A549 (cell line): ENCODE data around the gene HINT1. TPM values are rescaled to one million over a fixed set of nuclear protein-coding genes. Genes with fewer than 3 reads are reported as not detected.

Experiments
- ATAC-seq, 2 experiments: fragments of 200-7000 bp in 1 of 2; fragments of >200 bp in 1 of 2; cut with Nextera tagmentation in 1 of 2; cut with Tn5 transposase in 1 of 2; 3 replicates each; pipeline versions ENCODE4 v1.8.0 to v1.9.1; 2018 to 2020; ENCODE audit warnings: mild to moderate bottlenecking in 1 of 2, moderate library complexity in 1 of 2
- CTCF ChIA-PET: fragments of 300-600 bp; sonication (Branson Sonifier 250); formaldehyde crosslinking; extraction: SDS; loops from one replicate; lab custom pipeline; 2021; ENCODE audit warnings: antibody characterized with exemption, inconsistent platforms; lab: Yijun Ruan, JAX
- POLR2A ChIA-PET: fragments of 350-600 bp; formaldehyde crosslinking; extraction: SDS; loops from one replicate; lab custom pipeline; 2021; ENCODE audit warnings: antibody characterized with exemption, inconsistent platforms; lab: Yijun Ruan, JAX
- DNase-seq, 2 experiments: peaks; one replicate each; pipeline versions ENCODE4 v3.0.0 to v3.0.0-alpha.2; 2011 to 2016; ENCODE audit warnings: low read depth in 1 of 2, low spot score in 1 of 2
- FAIRE-seq: peaks from 2 replicates; lab custom pipeline; 2011; peaks lifted over from hg19 to GRCh38; lab: Jason Lieb, UNC
- H3K27ac ChIP-seq, 2 experiments: fragments of >200 bp; sonication (Bioruptor Twin); formaldehyde crosslinking; 3 replicates each; pipeline ENCODE4 v1.5.1; 2016 to 2017
- H3K4me1 ChIP-seq: fragments of >200 bp; sonication (Bioruptor Twin); formaldehyde crosslinking; 3 replicates; pipeline ENCODE4 v1.6.1; 2016
- H3K4me2 ChIP-seq: fragments of >200 bp; sonication (Bioruptor Twin); formaldehyde crosslinking; 3 replicates; pipeline ENCODE4 v1.6.1; 2016
- H3K4me3 ChIP-seq: fragments of >200 bp; sonication (Bioruptor Twin); formaldehyde crosslinking; 3 replicates; pipeline ENCODE4 v1.5.1; 2016
- H3K9me3 ChIP-seq: fragments of >200 bp; sonication (Bioruptor Twin); formaldehyde crosslinking; 3 replicates; pipeline ENCODE4 v1.6.1; 2016
- CBX2 ChIP-seq: fragments of 200-600 bp; sonication (generic); IDR thresholded peaks from 2 replicates; pipeline ENCODE4 v1.6.1; 2016; ENCODE audit warnings: low read depth, mild to moderate bottlenecking, borderline replicate concordance
- CBX8 ChIP-seq: fragments of 200-600 bp; sonication (generic); IDR thresholded peaks from 2 replicates; pipeline ENCODE4 v1.6.1; 2016
- CEBPB ChIP-seq, 2 experiments: fragments of >200 bp in 1 of 2; sonication (Bioruptor Twin) in 1 of 2; formaldehyde crosslinking in 1 of 2; IDR thresholded peaks; 2 replicates each; pipeline ENCODE4 v1.6.1; 2012 to 2016
- CHD2 ChIP-seq: fragments of 150-350 bp; IDR thresholded peaks from 2 replicates; pipeline ENCODE4 v1.6.1; 2014; ENCODE audit warnings: low read length; ENCODE audit not compliant: partially characterized antibody
- CHD4 ChIP-seq: fragments of 200-600 bp; sonication (generic); IDR thresholded peaks from 2 replicates; pipeline ENCODE4 v1.6.1; 2016; ENCODE audit warnings: antibody characterized with exemption, mild to moderate bottlenecking, borderline replicate concordance
- FOSL2 ChIP-seq, 2 experiments: fragments of 450-650 bp in 1 of 2; fragments of >200 bp in 1 of 2; sonication (Bioruptor Twin) in 1 of 2; formaldehyde crosslinking; IDR thresholded peaks; 2 replicates each; pipeline versions ENCODE4 v1.5.0 to v1.6.1; 2016 to 2020; ENCODE audit warnings: mild to moderate bottlenecking in 1 of 2, moderate library complexity in 1 of 2
- FOXS1 ChIP-seq: fragments of 250-450 bp; sonication (Bioruptor Pico); IDR thresholded peaks from 2 replicates; pipeline ENCODE4 v1.5.0; 2020; ENCODE audit warnings: mild to moderate bottlenecking, moderate library complexity
- HMGXB4 ChIP-seq: fragments of 250-450 bp; sonication (Bioruptor Pico); IDR thresholded peaks from 2 replicates; pipeline ENCODE4 v1.5.0; 2021; ENCODE audit warnings: mild to moderate bottlenecking, moderate library complexity, borderline replicate concordance
- HOXB13 ChIP-seq: fragments of 250-450 bp; sonication (Bioruptor Pico); IDR thresholded peaks from 2 replicates; pipeline ENCODE4 v1.5.0; 2020; ENCODE audit warnings: low read depth, mild to moderate bottlenecking, moderate library complexity
- HOXB5 ChIP-seq: fragments of 250-450 bp; sonication (Bioruptor Pico); IDR thresholded peaks from 2 replicates; pipeline ENCODE4 v1.5.0; 2020; ENCODE audit warnings: mild to moderate bottlenecking, moderate library complexity
- JUN ChIP-seq, 2 experiments: fragments of >200 bp; sonication (Bioruptor Twin); formaldehyde crosslinking; IDR thresholded peaks; 2 replicates in 1 of 2; 3 replicates in 1 of 2; pipeline ENCODE4 v1.6.1; 2016 to 2017
- MAX ChIP-seq: IDR thresholded peaks from 2 replicates; pipeline ENCODE4 v1.6.1; 2012
- NFE2L2 ChIP-seq: fragments of 150-350 bp; conservative IDR thresholded peaks from 2 replicates; pipeline ENCODE4 v1.6.1; 2014; ENCODE audit warnings: low read length
- NPAS2 ChIP-seq: fragments of 250-450 bp; sonication (Bioruptor Pico); IDR thresholded peaks from 2 replicates; pipeline ENCODE4 v1.8.0; 2022; ENCODE audit warnings: mild to moderate bottlenecking, moderate library complexity, borderline replicate concordance
- NR3C1 ChIP-seq: fragments of >200 bp; sonication (Bioruptor Twin); formaldehyde crosslinking; IDR thresholded peaks from 3 replicates; pipeline ENCODE4 v1.6.1; 2017
- PBX3 ChIP-seq: IDR thresholded peaks from 2 replicates; pipeline ENCODE4 v1.6.1; 2012
- PHF8 ChIP-seq: fragments of 200-600 bp; sonication (generic); IDR thresholded peaks from 2 replicates; pipeline ENCODE4 v1.6.1; 2016; ENCODE audit warnings: low read depth, mild to moderate bottlenecking, antibody characterized with exemption, moderate library complexity, borderline replicate concordance
- POLR2A ChIP-seq: IDR thresholded peaks from 2 replicates; pipeline ENCODE4 v1.6.1; 2012; ENCODE audit warnings: mild to moderate bottlenecking, low read length
- POLR2AphosphoS2 ChIP-seq: conservative IDR thresholded peaks from 2 replicates; pipeline ENCODE4 v1.6.1; 2012; ENCODE audit warnings: low read length, improper control_type of control experiment, inconsistent platforms
- RCOR1 ChIP-seq: fragments of 150-350 bp; IDR thresholded peaks from 2 replicates; pipeline ENCODE4 v1.6.1; 2014; ENCODE audit warnings: antibody characterized with exemption, low read length, low read depth
- REST ChIP-seq: fragments of 200-600 bp; sonication (generic); IDR thresholded peaks from 2 replicates; pipeline ENCODE4 v1.6.1; 2016; ENCODE audit warnings: antibody characterized with exemption, mild to moderate bottlenecking, moderate library complexity
- RNF2 ChIP-seq: fragments of 200-600 bp; sonication (generic); IDR thresholded peaks from 2 replicates; pipeline ENCODE4 v1.6.1; 2016; ENCODE audit warnings: low read depth, mild to moderate bottlenecking, antibody characterized with exemption, moderate library complexity, borderline replicate concordance
- SMC3 ChIP-seq: fragments of >200 bp; sonication (Bioruptor Twin); formaldehyde crosslinking; IDR thresholded peaks from 3 replicates; pipeline ENCODE4 v1.6.1; 2018; ENCODE audit warnings: inconsistent platforms
- TP53 ChIP-seq: fragments of 250-450 bp; sonication (Bioruptor Pico); IDR thresholded peaks from 2 replicates; pipeline ENCODE4 v1.5.0; 2021; ENCODE audit warnings: mild to moderate bottlenecking, moderate library complexity
- ZFP36 ChIP-seq: fragments of 450-650 bp; IDR thresholded peaks from 2 replicates; pipeline ENCODE4 v1.6.1; 2014; ENCODE audit warnings: borderline replicate concordance; ENCODE audit not compliant: partially characterized antibody
- WGBS: methylation state at CpG from one replicate; pipeline ENCODE4 v1.1.6; 2017; ENCODE audit errors: missing lambda C conversion rate; 5-methylcytosine and 5-hydroxymethylcytosine counted together
- polyA plus RNA-seq, 4 experiments: library from polyadenylated mRNA; depleted of rRNA in 3 of 4; stranded (reverse); fragments of >200 nt; fragmentation: RNase III in 1 of 4; extraction: RNeasy Plus Mini Kit Qiagen cat#74134 plus additional on column Dnase treatment in 1 of 4; gene quantifications; 2 replicates in 3 of 4; 3 replicates in 1 of 4; pipeline ENCODE4 v1.2.3, GENCODE V29; 2011 to 2017
- TF ChIP-seq, protein P1 (sequence below): fragments of >200 bp; sonication (Bioruptor Twin); formaldehyde crosslinking; IDR thresholded peaks from 3 replicates; pipeline ENCODE4 v1.5.1; 2016

Gene HINT1
- polyA plus RNA-seq, 2 of the 4 experiments (the other 2 are of a cell fraction) = 806 to 1,252 TPM

GRCh38 chr5:131147258-131147657 is 17.8 kb downstream of the HINT1 start:
- Histone ChIP-seq H3K4me2 (no peak overlapping the region), H3K27ac (no peak overlapping the region), H3K4me3 (no peak overlapping the region), H3K4me1 (no peaks in the 10 kb centered on the region), H3K9me3 (no peaks in the 10 kb centered on the region)
- ATAC-seq (no peak), DNase-seq (no peak), FAIRE-seq (no peak)
- ChIA-PET CTCF (interaction anchor here (0.6 kb wide), 1 partner anchor 1904 kb away, joined by 3 read pairs; no protein-coding TSS in a partner anchor), POLR2A (no interaction called here)
- TF ChIP-seq NR3C1 (no peak), FOSL2 (IDR thresholded peaks at IDR 0.05) (no peak), FOSL2 (CRISPR knock-in tag; IDR thresholded peaks at IDR 0.05) (no peak), ZFP36 (no peak), RCOR1 (no peak), HOXB5 (no peak), PBX3 (no peak), TP53 (CRISPR knock-in tag) (no peak), CHD2 (no peak), MAX (no peak), FOXS1 (CRISPR knock-in tag) (no peak), CHD4 (no peak), POLR2AphosphoS2 (no peak), POLR2A (no peak), SMC3 (no peak), HOXB13 (CRISPR knock-in tag) (no peak), REST (no peak), JUN (IDR thresholded peaks at IDR 0.05) (no peak), HMGXB4 (no peak)

- H3K4me2 ChIP-seq = no peak overlapping the region
- WGBS = 10% methylated on average over 3 of the region's 3 CpGs
- no peaks in the 10 kb centered on the region for H3K4me1 ChIP-seq
- POLR2A ChIA-PET = no interaction called here
- ATAC-seq (no peak), FAIRE-seq (no peak), DNase-seq (no peak)
- no peak overlapping the region for H3K27ac ChIP-seq
- CTCF ChIA-PET = no interaction called here
- no peaks in the 10 kb centered on the region for H3K9me3 ChIP-seq
- no peak overlapping the region for H3K4me3 ChIP-seq
- TF ChIP-seq RCOR1 (no peak), PHF8 (no peak), CBX8 (no peak), RNF2 (no peak), CEBPB (IDR thresholded peaks at IDR 0.05) (no peak), NFE2L2 (no peak), SMC3 (no peak), REST (no peak), CBX2 (no peak), NPAS2 (CRISPR knock-in tag) (no peak)
- TF ChIP-seq, protein P1, sequence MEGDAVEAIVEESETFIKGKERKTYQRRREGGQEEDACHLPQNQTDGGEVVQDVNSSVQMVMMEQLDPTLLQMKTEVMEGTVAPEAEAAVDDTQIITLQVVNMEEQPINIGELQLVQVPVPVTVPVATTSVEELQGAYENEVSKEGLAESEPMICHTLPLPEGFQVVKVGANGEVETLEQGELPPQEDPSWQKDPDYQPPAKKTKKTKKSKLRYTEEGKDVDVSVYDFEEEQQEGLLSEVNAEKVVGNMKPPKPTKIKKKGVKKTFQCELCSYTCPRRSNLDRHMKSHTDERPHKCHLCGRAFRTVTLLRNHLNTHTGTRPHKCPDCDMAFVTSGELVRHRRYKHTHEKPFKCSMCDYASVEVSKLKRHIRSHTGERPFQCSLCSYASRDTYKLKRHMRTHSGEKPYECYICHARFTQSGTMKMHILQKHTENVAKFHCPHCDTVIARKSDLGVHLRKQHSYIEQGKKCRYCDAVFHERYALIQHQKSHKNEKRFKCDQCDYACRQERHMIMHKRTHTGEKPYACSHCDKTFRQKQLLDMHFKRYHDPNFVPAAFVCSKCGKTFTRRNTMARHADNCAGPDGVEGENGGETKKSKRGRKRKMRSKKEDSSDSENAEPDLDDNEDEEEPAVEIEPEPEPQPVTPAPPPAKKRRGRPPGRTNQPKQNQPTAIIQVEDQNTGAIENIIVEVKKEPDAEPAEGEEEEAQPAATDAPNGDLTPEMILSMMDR = no peak
Observed at GRCh38 chr5:131142970-131143617, 22.0 kb downstream of the HINT1 start.
